Calu3 (cell line): ENCODE results near the gene TAS1R2. TPM values are rescaled to one million over a fixed set of nuclear protein-coding genes. Genes with fewer than 3 reads are reported as not detected.

Experiments
- BruUV-seq: library from RNA; stranded (reverse); fragments of 400-500 nt; replicated peaks from 2 replicates; lab custom pipeline; 2021; lab: Mats Ljungman, UMichigan
- CTCF ChIA-PET: fragments of 300-600 bp; sonication (Branson Sonifier 250); formaldehyde crosslinking; loops from one replicate; lab custom pipeline; 2022; ENCODE audit warnings: antibody characterized with exemption; lab: Charles Lee
- DNase-seq: peaks from one replicate; pipeline ENCODE4 v3.0.0; 2022
- H3K27ac Mint-ChIP-seq: one replicate; pipeline ENCODE4 v1.8.0; 2022; ENCODE audit warnings: mixed read lengths; ENCODE audit not compliant: unreplicated experiment
- H3K27me3 Mint-ChIP-seq: one replicate; pipeline ENCODE4 v1.8.0; 2022; ENCODE audit warnings: mixed read lengths; ENCODE audit not compliant: unreplicated experiment
- H3K36me3 Mint-ChIP-seq: one replicate; pipeline ENCODE4 v1.8.0; 2022; ENCODE audit warnings: mild to moderate bottlenecking, moderate library complexity, mixed read lengths; ENCODE audit not compliant: insufficient read depth, unreplicated experiment
- H3K4me1 Mint-ChIP-seq: one replicate; pipeline ENCODE4 v1.8.0; 2022; ENCODE audit warnings: mild to moderate bottlenecking, low read depth, mixed read lengths; ENCODE audit not compliant: unreplicated experiment
- H3K4me3 Mint-ChIP-seq: one replicate; pipeline ENCODE4 v1.8.0; 2022; ENCODE audit warnings: mild to moderate bottlenecking, low read depth, moderate library complexity, mixed read lengths; ENCODE audit not compliant: unreplicated experiment
- H3K9me3 Mint-ChIP-seq: one replicate; pipeline ENCODE4 v1.8.0; 2022; ENCODE audit warnings: low read depth, mixed read lengths; ENCODE audit not compliant: unreplicated experiment
- intact Hi-C: fragments of 100-400 bp; cut with micrococcal nuclease; formaldehyde crosslinking; loops from one replicate; pipeline ENCODE4 v1.10.0; 2022; ENCODE audit not compliant: unreplicated experiment
- total RNA-seq: library from RNA; stranded (reverse); gene quantifications from 2 replicates; pipeline ENCODE4 v1.2.3, GENCODE V29; 2022
- TF ChIP-seq, protein P1 (sequence below): fragments of 200-600 bp; IDR thresholded peaks from one replicate; pipeline ENCODE4 v1.8.0; 2022; ENCODE audit warnings: antibody characterized with exemption; ENCODE audit not compliant: unreplicated experiment

The TAS1R2 gene
- total RNA-seq, 1 experiment from 2014 or later = not detected

DNA sequence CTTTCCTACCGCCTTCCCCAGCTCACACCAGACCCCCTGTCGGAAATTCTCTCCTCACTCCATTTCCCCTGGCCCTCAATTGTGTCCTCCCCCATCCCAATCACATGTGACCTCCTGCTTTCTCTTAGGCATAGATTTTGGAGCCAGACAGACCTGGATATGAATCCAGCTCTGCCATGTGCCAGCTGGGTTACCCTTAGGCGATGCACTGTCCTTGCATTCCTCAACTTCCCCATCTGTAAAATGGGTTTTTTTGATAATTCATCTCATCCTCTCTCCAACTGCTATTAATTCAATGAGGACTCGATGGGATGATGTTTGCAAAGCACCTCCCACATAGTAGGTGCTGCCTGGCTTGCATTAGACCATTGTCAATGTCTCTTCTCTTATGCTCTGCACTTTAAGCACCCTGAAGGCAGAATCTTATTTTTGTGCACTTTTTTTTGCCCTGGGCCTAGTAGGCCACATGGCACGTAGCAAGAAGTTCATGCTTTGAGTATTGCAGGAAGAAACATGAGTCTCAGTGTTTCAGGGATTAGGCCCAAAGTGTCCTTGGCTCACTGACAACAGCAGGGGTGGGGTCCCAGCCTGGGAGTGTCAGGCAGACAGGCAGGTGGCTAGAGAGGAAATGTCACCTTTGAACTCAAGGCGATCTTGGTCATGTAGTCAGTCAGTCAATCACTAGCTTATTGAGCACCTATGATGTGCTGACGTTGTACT is 47.6 kb downstream of the TAS1R2 start:
- CTCF ChIA-PET = no interaction called here

DNA sequence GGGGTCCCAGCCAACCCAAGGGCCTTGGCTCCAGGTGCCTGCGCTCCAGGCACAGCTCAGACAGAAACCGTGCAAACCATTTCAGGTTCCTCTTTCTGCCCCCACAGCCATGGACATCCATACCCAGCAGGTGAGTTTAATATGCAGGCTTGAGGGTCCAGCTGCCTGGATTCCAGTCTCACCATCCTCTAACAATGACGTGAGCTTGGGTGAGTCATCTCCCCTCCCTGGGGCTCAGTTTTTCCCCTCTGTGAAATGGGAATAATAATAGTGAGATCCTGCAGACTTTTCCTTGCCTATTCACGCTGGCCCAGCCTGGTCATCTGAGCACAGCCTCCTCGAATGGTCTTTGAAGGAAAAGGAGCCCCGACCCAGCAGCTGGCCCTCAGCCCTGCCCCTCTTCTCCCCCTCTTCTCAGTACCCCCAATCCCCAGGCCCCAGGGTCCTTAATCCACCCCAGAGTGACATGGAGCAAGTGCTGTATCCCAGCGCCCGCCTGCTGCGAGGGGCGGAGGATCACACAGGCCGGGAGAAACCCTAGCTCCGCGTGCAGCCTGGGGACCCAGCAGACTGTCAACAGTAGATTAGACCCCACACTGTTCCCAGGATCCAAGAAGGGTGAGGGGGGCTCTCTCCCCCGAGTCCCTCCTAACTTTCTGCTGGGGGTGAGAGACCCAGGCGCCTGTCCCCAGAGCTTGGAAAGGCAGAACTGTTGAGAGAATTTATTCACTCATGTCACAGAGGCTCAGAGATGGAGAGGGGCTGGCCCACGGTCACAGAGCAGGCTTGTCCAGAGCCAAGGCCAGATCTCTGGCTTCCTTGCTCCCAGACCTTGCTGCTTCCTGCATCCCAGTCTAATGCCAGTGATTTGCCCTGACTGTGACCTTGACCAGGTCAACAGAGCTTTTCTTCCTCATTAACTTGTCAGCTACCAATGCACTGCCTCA is 49.2 kb downstream of the TAS1R2 start:
- Mint-ChIP-seq H3K4me1 (no peaks in the 10 kb centered on the region), H3K27me3 (peaks cover 68% of the 10 kb centered on the region), H3K9me3 (no peaks in the 10 kb centered on the region), H3K4me3 (no peak overlapping the region), H3K36me3 (no peaks in the 10 kb centered on the region), H3K27ac (no peak overlapping the region)
- no TSS peak for BruUV-seq
- TF ChIP-seq, protein P1, sequence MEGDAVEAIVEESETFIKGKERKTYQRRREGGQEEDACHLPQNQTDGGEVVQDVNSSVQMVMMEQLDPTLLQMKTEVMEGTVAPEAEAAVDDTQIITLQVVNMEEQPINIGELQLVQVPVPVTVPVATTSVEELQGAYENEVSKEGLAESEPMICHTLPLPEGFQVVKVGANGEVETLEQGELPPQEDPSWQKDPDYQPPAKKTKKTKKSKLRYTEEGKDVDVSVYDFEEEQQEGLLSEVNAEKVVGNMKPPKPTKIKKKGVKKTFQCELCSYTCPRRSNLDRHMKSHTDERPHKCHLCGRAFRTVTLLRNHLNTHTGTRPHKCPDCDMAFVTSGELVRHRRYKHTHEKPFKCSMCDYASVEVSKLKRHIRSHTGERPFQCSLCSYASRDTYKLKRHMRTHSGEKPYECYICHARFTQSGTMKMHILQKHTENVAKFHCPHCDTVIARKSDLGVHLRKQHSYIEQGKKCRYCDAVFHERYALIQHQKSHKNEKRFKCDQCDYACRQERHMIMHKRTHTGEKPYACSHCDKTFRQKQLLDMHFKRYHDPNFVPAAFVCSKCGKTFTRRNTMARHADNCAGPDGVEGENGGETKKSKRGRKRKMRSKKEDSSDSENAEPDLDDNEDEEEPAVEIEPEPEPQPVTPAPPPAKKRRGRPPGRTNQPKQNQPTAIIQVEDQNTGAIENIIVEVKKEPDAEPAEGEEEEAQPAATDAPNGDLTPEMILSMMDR = no peak
- intact Hi-C loops = no loop called here
- no peak for DNase-seq
- CTCF ChIA-PET = no interaction called here

More for the DNA sequence above, 47.6 kb downstream of the TAS1R2 start:
- H3K36me3 Mint-ChIP-seq = no peaks in the 10 kb centered on the region
- DNase-seq = no peak
- intact Hi-C loops = no loop called here
- TF ChIP-seq, protein P1 = no peak
- no peak overlapping the region for H3K27ac Mint-ChIP-seq
- no peak overlapping the region for H3K4me3 Mint-ChIP-seq
- peaks cover 82% of the 10 kb centered on the region for H3K27me3 Mint-ChIP-seq
- BruUV-seq = no TSS peak
- H3K9me3 Mint-ChIP-seq = no peaks in the 10 kb centered on the region
- no peaks in the 10 kb centered on the region for H3K4me1 Mint-ChIP-seq

- no TSS peak for BruUV-seq
- TF ChIP-seq, protein P1 = no peak
- peaks cover 2% of the 10 kb centered on the region for H3K36me3 Mint-ChIP-seq
- CTCF ChIA-PET = no interaction called here
- intact Hi-C loops = no loop called here
- H3K4me3 Mint-ChIP-seq = no peak overlapping the region
- H3K9me3 Mint-ChIP-seq = no peaks in the 10 kb centered on the region
- DNase-seq = no peak
- H3K27me3 Mint-ChIP-seq = peaks cover 75% of the 10 kb centered on the region
- H3K27ac Mint-ChIP-seq = no peak overlapping the region
- H3K4me1 Mint-ChIP-seq = no peaks in the 10 kb centered on the region
Measured at GRCh38 chr1:18808550-18808949, 50.9 kb downstream of the TAS1R2 start.

DNA sequence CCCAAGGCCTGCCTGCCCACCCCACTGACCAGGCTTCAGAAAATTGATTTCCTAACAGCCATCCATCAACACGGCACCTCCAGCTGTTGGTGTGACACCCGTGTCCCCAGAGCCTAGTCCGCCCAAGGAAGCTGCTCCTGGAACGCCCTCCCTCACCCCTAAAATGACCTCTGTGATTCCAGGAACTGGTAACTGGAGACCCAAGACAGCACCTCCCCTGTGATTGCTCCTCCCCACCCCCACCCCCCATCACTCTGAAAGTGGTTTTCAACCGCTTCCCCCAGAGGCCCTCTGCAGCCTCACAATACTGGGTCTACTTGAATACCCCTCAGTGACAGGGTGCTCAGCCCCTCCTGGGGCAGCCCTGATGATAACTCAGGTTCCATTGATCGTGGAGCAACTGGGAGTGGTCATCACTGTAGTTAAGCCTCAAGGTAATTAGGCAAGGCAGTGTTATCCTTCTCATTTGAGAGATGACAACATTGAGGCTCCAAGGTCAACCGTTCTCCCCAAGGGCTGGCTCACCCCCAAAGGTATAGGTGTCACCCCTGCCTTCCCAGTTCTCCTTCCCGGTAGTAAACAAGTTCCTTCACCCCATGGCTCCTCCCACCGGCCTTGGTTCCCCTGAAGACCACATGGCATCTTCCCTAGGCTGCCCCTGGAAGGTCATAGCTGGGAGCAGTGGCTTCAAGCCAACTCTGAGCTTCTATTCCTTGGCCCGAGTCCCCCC is 52.0 kb downstream of the TAS1R2 start:
- DNase-seq = no peak
- H3K27me3 Mint-ChIP-seq = peaks cover 64% of the 10 kb centered on the region
- CTCF ChIA-PET = interaction anchor here (0.6 kb wide), 1 partner anchor 127 kb away, joined by 3 read pairs; no protein-coding TSS in a partner anchor
- H3K27ac Mint-ChIP-seq = no peak overlapping the region
- no peaks in the 10 kb centered on the region for H3K4me1 Mint-ChIP-seq
- no peaks in the 10 kb centered on the region for H3K9me3 Mint-ChIP-seq
- H3K4me3 Mint-ChIP-seq = no peak overlapping the region
- H3K36me3 Mint-ChIP-seq = peaks cover 5% of the 10 kb centered on the region
- TF ChIP-seq, protein P1 = no peak
- BruUV-seq = no TSS peak
- intact Hi-C loops = no loop called here
